Activated B cell treated with CpG ODN at 0.5 μM for 24 hours (primary cell): ENCODE data around the gene EGFL7. TPM values are rescaled to one million over a fixed set of nuclear protein-coding genes. Genes with fewer than 3 reads are reported as not detected.

Source experiments
- ATAC-seq: fragments of 200-7000 bp; cut with Tn5 transposase; one replicate; pipeline ENCODE4 v1.10.0; 2021; ENCODE audit warnings: low read depth, mild to moderate bottlenecking, moderate library complexity
- CTCF ChIA-PET: fragments of 350-600 bp; sonication (Branson Sonifier 250); formaldehyde crosslinking; loops from one replicate; lab custom pipeline; 2021; ENCODE audit warnings: antibody characterized with exemption; lab: Charles Lee
- POLR2A ChIA-PET: fragments of 350-600 bp; sonication (Branson Sonifier 250); formaldehyde crosslinking; loops from one replicate; lab custom pipeline; 2021; ENCODE audit warnings: antibody characterized with exemption; lab: Charles Lee
- DNase-seq: peaks from one replicate; pipeline ENCODE4 v3.0.0; 2022
- H3K27ac Mint-ChIP-seq: one replicate; pipeline ENCODE4 v1.8.0; 2020; ENCODE audit warnings: mixed read lengths
- H3K27me3 Mint-ChIP-seq: one replicate; pipeline ENCODE4 v1.8.0; 2021; ENCODE audit warnings: mixed read lengths
- H3K36me3 Mint-ChIP-seq: one replicate; pipeline ENCODE4 v1.8.0; 2021; ENCODE audit warnings: low read depth, mixed read lengths
- H3K4me1 Mint-ChIP-seq: one replicate; pipeline ENCODE4 v1.8.0; 2021; ENCODE audit warnings: mixed read lengths
- H3K4me3 Mint-ChIP-seq: one replicate; pipeline ENCODE4 v1.8.0; 2020; ENCODE audit warnings: mild to moderate bottlenecking, mixed read lengths
- H3K9me3 Mint-ChIP-seq: one replicate; pipeline ENCODE4 v1.8.0; 2020; ENCODE audit warnings: mixed read lengths
- intact Hi-C: fragments of 100-400 bp; cut with micrococcal nuclease; formaldehyde crosslinking; loops from one replicate; pipeline ENCODE4 v1.15.1; 2024
- total RNA-seq: library from RNA; stranded (reverse); gene quantifications from 2 replicates; pipeline ENCODE4 v1.2.3, GENCODE V29; 2022
- TF ChIP-seq, protein P1 (sequence below): fragments of 200-600 bp; IDR thresholded peaks from one replicate; pipeline ENCODE4 v1.8.0; 2022; ENCODE audit warnings: antibody characterized with exemption, mild to moderate bottlenecking

The EGFL7 gene
- total RNA-seq, 1 donor from 2014 or later, result not detected

DNA sequence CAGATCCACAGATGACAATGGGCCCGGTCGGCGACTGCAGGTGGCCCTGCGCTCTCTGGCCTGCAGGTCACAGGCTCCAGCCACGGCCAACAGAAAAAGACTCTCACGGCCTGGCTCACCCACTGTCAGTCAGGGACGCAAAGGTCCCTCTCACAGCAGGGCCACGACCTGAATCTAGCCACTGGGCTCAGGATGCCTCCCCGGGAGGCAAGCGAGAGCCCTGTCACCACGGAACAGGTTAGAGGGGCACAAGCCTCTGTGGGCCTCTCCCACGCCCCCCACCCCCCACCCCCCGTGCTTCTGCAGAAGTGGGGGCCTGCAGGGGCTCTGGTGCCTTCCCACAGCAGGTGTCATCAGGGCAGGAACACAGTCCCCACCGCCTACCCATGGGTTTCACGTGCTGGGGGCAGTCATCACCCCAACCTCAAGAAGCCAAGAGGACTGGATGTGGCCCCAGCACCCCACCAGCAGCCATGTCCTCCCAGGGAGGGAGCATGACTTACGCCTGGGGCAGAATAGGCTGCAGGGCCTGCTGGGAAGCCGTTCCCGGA lies 17.3 kb upstream of the EGFL7 start:
- TF ChIP-seq, protein P1, sequence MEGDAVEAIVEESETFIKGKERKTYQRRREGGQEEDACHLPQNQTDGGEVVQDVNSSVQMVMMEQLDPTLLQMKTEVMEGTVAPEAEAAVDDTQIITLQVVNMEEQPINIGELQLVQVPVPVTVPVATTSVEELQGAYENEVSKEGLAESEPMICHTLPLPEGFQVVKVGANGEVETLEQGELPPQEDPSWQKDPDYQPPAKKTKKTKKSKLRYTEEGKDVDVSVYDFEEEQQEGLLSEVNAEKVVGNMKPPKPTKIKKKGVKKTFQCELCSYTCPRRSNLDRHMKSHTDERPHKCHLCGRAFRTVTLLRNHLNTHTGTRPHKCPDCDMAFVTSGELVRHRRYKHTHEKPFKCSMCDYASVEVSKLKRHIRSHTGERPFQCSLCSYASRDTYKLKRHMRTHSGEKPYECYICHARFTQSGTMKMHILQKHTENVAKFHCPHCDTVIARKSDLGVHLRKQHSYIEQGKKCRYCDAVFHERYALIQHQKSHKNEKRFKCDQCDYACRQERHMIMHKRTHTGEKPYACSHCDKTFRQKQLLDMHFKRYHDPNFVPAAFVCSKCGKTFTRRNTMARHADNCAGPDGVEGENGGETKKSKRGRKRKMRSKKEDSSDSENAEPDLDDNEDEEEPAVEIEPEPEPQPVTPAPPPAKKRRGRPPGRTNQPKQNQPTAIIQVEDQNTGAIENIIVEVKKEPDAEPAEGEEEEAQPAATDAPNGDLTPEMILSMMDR, result no peak
- intact Hi-C loops, result no loop called here
- DNase-seq, result peak; percentile 19
- CTCF ChIA-PET, result no interaction called here
- Mint-ChIP-seq H3K4me3 (no peak overlapping the region), H3K36me3 (no peaks in the 10 kb centered on the region), H3K27ac (no peak overlapping the region), H3K9me3 (no peaks in the 10 kb centered on the region), H3K27me3 (peaks cover 20% of the 10 kb centered on the region), H3K4me1 (peaks cover 26% of the 10 kb centered on the region)
- ATAC-seq, result no peak
- POLR2A ChIA-PET, result interaction anchor here (1.5 kb wide), 1 partner anchor 83 kb away, joined by 3 read pairs; no protein-coding TSS in a partner anchor

DNA sequence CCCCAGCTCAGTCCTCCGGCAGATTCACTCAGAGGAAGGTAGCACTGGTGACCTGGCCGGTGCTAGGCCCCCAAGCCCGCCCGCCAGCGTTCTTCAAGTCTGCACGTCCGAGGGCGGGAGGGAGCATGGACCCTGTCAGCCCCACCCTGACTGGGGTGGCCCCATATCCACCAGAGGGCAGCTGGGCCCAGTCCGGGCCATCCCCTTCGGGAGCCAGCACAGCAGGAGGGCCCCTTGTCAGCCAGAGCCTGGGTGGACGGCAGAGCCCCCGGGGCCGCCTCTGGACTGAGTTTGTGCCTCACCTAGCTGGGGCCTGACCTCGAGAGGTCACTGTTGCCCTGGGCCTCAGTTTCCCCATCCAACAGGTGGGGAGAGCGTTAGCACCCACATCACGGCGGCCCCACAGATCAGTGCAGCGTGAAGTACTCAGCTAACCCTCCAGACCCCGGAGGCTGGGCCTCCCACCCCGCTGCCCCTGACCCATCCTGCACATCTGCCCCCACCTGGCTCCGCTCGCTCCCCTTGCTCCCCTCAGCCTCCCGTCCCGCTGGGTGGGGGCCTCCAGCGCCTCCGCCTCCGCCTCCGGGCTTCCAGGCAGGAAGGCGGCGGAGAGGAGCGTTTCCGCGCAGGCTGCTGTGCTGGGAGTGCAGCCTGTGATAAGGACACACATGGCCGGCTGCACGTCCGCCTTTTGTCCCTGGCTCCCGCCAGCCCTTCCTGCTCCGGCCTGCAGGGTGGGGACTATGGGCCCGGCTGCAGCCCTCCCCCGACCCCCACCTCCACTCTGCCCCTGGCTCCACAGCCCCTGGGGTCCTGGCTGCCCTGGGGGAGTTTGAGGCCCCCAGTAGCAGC lies 16.6 kb upstream of the EGFL7 start:
- Mint-ChIP-seq H3K27me3 (peaks cover 22% of the 10 kb centered on the region), H3K4me3 (no peak overlapping the region), H3K4me1 (peaks cover 32% of the 10 kb centered on the region), H3K27ac (no peak overlapping the region), H3K9me3 (no peaks in the 10 kb centered on the region), H3K36me3 (no peaks in the 10 kb centered on the region)
- ChIA-PET POLR2A (interaction anchor here (0.6 to 1.5 kb wide), 3 partner anchors 82 to 734 kb away, joined by 3 to 6 read pairs (median 4); no protein-coding TSS in a partner anchor), CTCF (no interaction called here)
- no peak for ATAC-seq
- DNase-seq, result peak; percentile 26
- TF ChIP-seq, protein P1, result no peak
- intact Hi-C loops, result no loop called here

DNA sequence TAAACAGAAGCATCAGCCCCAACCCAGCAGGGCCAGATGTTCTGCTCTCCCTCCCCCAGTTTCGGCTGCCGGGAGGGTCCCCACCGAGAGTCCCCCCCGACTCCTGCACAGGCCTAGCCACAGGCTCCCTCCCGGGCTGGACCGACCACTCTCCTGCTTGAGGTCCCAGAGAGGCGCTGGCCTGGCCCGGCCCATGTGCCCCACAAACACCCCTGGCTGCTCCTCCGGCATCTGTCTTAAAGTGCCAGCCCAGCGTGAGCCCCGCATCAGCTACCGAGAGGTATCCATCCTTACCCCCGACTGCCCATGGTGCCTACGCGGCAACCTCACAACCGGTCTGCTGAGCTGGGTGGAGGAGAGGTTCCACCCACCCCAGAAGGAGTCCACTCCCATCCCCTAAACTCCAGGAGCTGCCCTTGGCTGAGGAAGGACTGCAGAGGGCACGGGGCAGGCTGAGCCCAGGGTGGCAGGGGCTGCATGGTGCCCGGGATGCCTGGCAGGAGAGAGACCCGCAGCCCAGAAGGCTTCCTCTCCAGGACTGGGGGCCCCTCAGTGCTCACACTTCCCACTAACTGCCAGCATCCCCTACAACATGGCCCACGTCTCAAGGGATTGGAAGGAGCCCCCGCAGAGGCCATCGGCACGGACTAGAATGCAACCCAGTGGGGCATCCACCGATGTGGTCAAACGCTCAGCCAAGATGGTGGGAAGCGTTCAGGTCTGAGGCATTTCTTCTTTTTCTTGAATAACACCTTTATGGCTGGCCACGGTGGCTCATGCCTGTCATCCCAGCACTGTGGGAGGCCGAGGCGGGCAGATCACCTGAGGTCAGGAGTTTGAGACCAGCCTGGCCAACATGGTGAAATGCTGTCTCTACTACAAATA lies 15.6 kb upstream of the EGFL7 start:
- ChIA-PET CTCF (interaction anchor here (1.3 kb wide), 1 partner anchor 25 kb away, joined by 3 read pairs; no protein-coding TSS in a partner anchor), POLR2A (interaction anchor here (0.6 to 0.7 kb wide), 2 partner anchors 83 to 735 kb away, joined by 4 to 6 read pairs; no protein-coding TSS in a partner anchor)
- Mint-ChIP-seq H3K9me3 (no peaks in the 10 kb centered on the region), H3K36me3 (no peaks in the 10 kb centered on the region), H3K4me3 (no peak overlapping the region), H3K27ac (no peak overlapping the region), H3K27me3 (peaks cover 21% of the 10 kb centered on the region), H3K4me1 (peaks cover 32% of the 10 kb centered on the region)
- TF ChIP-seq, protein P1, result no peak
- DNase-seq (peak; percentile 16), ATAC-seq (no peak)
- intact Hi-C loops, result no loop called here

DNA sequence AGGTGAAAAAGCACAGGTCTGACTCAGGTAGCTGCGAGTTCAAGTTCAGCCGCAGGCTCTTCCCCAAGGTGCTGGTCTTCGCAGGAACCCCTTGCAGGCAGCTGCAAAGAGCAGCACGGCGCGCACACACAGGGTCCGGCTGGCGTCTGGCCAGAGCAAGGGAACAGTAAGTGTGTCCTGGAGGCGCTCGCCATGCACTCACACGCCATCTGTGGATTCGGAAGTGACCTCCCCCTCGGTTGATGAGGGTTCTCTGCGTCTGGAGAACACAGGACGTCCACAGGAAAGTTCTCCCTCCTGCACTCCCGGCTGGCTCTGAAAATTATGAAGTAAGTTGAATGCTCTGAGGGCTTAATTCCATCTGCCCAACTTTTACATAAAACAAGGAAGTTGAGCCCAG lies 14.0 kb upstream of the EGFL7 start:
- CTCF ChIA-PET, result no interaction called here
- H3K4me1 Mint-ChIP-seq, result peaks cover 26% of the 10 kb centered on the region
- peaks cover 17% of the 10 kb centered on the region for H3K27me3 Mint-ChIP-seq
- H3K9me3 Mint-ChIP-seq, result no peaks in the 10 kb centered on the region
- POLR2A ChIA-PET, result no interaction called here
- H3K36me3 Mint-ChIP-seq, result no peaks in the 10 kb centered on the region
- no peak for ATAC-seq
- intact Hi-C loops, result no loop called here
- TF ChIP-seq, protein P1, result no peak
- H3K4me3 Mint-ChIP-seq, result no peak overlapping the region
- DNase-seq, result no peak
- no peak overlapping the region for H3K27ac Mint-ChIP-seq
